CD4-positive, alpha-beta T cell (primary cell): Measurements from ENCODE around the gene RANBP10. TPM values are rescaled to one million over a fixed set of nuclear protein-coding genes. Genes with fewer than 3 reads are reported as not detected.

Experiments
- ATAC-seq: fragments of 200-7000 bp; cut with Tn5 transposase; one replicate; pipeline ENCODE4 v1.10.0; 2022; ENCODE audit warnings: mild to moderate bottlenecking; ENCODE audit not compliant: poor library complexity
- CTCF ChIA-PET: fragments of 350-600 bp; sonication (Branson Sonifier 250); formaldehyde crosslinking; loops from one replicate; lab custom pipeline; 2021; ENCODE audit warnings: antibody characterized with exemption, inconsistent platforms; lab: Charles Lee
- POLR2A ChIA-PET: fragments of 350-600 bp; sonication (Branson Sonifier 250); formaldehyde crosslinking; loops from one replicate; lab custom pipeline; 2021; ENCODE audit warnings: antibody characterized with exemption, inconsistent platforms; lab: Charles Lee
- DNase-seq, 14 experiments: peaks; one replicate each; pipeline ENCODE4 v3.0.0-alpha.2; 2013 to 2020; ENCODE audit warnings: mixed read lengths in 2 of 14
- H3K27ac ChIP-seq, 2 donors: one replicate each; pipeline versions ENCODE4 v1.5.1 to v1.7.0; 2013; ENCODE audit warnings: low read length in 2 of 2, low read depth in 1 of 2, mild to moderate bottlenecking in 1 of 2
- H3K27me3 ChIP-seq, 2 experiments: 1 replicate in 1 of 2; 2 replicates in 1 of 2; pipeline versions ENCODE4 v1.6.1 to v1.7.0; 2013; ENCODE audit warnings: low read length in 2 of 2, control low read depth in 1 of 2, mild to moderate bottlenecking in 1 of 2, moderate library complexity in 1 of 2; ENCODE audit not compliant: insufficient read depth in 2 of 2, control insufficient read depth in 1 of 2
- H3K36me3 ChIP-seq: one replicate; pipeline ENCODE4 v1.6.1; 2013; ENCODE audit warnings: low read length, control low read depth; ENCODE audit not compliant: insufficient read depth
- H3K4me1 ChIP-seq: one replicate; pipeline ENCODE4 v1.6.1; 2013; ENCODE audit warnings: low read length, control low read depth; ENCODE audit not compliant: insufficient read depth
- H3K4me3 ChIP-seq: one replicate; pipeline ENCODE4 v1.5.1; 2013; ENCODE audit warnings: mild to moderate bottlenecking, low read length, moderate library complexity
- H3K9me3 ChIP-seq, 2 experiments: 1 replicate in 1 of 2; 2 replicates in 1 of 2; pipeline versions ENCODE4 v1.6.1 to v1.7.0; 2013; ENCODE audit warnings: low read length in 2 of 2, mild to moderate bottlenecking in 2 of 2, control low read depth in 1 of 2, moderate library complexity in 1 of 2; ENCODE audit not compliant: control insufficient read depth in 1 of 2, insufficient read depth in 1 of 2
- H3K27ac Mint-ChIP-seq: one replicate; pipeline ENCODE4 v1.8.0; 2020; ENCODE audit warnings: mixed read lengths
- H3K27me3 Mint-ChIP-seq: one replicate; pipeline ENCODE4 v1.8.0; 2021; ENCODE audit warnings: mixed read lengths
- H3K36me3 Mint-ChIP-seq: one replicate; pipeline ENCODE4 v1.8.0; 2021; ENCODE audit warnings: low read depth, mixed read lengths
- H3K4me1 Mint-ChIP-seq: one replicate; pipeline ENCODE4 v1.8.0; 2021; ENCODE audit warnings: low read depth, mixed read lengths
- H3K4me3 Mint-ChIP-seq: one replicate; pipeline ENCODE4 v1.8.0; 2020; ENCODE audit warnings: mild to moderate bottlenecking, mixed read lengths
- H3K9me3 Mint-ChIP-seq: one replicate; pipeline ENCODE4 v1.8.0; 2020; ENCODE audit warnings: mixed read lengths
- intact Hi-C, 2 experiments: fragments of 100-400 bp; cut with DNase I in 1 of 2; cut with micrococcal nuclease in 1 of 2; formaldehyde crosslinking; loops; one replicate each; pipeline versions ENCODE4 v1.15.1 to v1.9.0; 2023 to 2025; cut with DNase I, micrococcal nuclease
- total RNA-seq, 174 experiments: library from RNA in 2 of 174; stranded (reverse) in 2 of 174; gene quantifications; one replicate each; pipeline ENCODE4 v1.2.3 and lab custom pipeline; 2021 to 2026
- TF ChIP-seq, protein P1 (sequence below): fragments of 200-600 bp; IDR thresholded peaks from one replicate; pipeline ENCODE4 v1.8.0; 2022; ENCODE audit warnings: antibody characterized with exemption, mild to moderate bottlenecking

RANBP10 gene
- total RNA-seq, 2 experiments from 2014 or later: 12.0 to 13.6 TPM

DNA sequence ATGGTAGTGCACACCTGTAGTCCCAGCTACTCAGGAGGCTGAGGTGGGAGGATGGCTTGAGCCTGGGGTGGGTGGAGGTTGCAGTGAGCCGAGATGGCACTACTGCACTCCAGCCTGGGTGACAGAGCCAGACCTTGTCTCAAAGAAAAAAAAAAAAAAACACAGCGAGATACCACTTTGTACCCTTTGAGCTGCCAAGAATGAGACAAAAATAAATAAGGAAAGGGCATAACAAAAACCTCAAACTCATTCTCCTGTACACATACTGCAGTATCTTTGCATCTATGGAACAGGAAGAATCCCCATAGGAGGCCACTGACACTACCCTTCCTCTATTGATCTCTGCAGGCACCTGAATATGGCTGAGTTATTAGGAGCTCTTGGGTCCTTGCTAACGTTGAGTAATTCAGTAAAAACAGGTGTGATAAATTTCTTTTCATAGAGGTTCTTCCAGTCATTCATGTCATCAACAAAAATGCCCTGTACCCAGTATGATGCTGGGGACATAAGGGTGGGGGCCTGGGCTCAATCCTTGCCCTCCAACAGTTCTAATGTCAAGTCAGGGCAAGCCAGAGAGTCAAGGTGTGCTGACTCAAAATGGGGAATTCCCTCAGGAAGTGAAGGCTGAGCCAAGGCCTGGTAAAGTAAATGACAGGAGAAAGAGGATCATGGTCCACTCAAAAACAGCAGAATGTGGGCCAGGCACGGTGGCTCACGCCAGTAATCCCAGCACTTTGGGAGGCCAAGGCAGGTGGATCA, 26.9 kb downstream of the RANBP10 start:
- DNase-seq: no peak
- Mint-ChIP-seq H3K9me3 (no peaks in the 10 kb centered on the region), H3K27ac (peak overlapping the region; percentile 92), H3K27me3 (no peaks in the 10 kb centered on the region), H3K4me1 (peaks cover 46% of the 10 kb centered on the region), H3K4me3 (no peak overlapping the region), H3K36me3 (peaks cover 17% of the 10 kb centered on the region)
- Histone ChIP-seq H3K4me3 (no peak overlapping the region), H3K4me1 (peaks cover 25% of the 10 kb centered on the region), H3K27me3 (no peaks in the 10 kb centered on the region), H3K9me3 (no peaks in the 10 kb centered on the region), H3K27ac (no peak overlapping the region), H3K36me3 (peaks cover 3% of the 10 kb centered on the region)
- no peak for ATAC-seq
- ChIA-PET CTCF (interaction anchor here (1.0 kb wide), 1 partner anchor 37 kb away, joined by 3 read pairs; no protein-coding TSS in a partner anchor), POLR2A (interaction anchor here (1.4 kb wide), 1 partner anchor 27 kb away, joined by 5 read pairs; the partner anchor contains the start of genes RANBP10 and TSNAXIP1)
- TF ChIP-seq, protein P1, sequence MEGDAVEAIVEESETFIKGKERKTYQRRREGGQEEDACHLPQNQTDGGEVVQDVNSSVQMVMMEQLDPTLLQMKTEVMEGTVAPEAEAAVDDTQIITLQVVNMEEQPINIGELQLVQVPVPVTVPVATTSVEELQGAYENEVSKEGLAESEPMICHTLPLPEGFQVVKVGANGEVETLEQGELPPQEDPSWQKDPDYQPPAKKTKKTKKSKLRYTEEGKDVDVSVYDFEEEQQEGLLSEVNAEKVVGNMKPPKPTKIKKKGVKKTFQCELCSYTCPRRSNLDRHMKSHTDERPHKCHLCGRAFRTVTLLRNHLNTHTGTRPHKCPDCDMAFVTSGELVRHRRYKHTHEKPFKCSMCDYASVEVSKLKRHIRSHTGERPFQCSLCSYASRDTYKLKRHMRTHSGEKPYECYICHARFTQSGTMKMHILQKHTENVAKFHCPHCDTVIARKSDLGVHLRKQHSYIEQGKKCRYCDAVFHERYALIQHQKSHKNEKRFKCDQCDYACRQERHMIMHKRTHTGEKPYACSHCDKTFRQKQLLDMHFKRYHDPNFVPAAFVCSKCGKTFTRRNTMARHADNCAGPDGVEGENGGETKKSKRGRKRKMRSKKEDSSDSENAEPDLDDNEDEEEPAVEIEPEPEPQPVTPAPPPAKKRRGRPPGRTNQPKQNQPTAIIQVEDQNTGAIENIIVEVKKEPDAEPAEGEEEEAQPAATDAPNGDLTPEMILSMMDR: no peak
- intact Hi-C loops: no loop called here

DNA sequence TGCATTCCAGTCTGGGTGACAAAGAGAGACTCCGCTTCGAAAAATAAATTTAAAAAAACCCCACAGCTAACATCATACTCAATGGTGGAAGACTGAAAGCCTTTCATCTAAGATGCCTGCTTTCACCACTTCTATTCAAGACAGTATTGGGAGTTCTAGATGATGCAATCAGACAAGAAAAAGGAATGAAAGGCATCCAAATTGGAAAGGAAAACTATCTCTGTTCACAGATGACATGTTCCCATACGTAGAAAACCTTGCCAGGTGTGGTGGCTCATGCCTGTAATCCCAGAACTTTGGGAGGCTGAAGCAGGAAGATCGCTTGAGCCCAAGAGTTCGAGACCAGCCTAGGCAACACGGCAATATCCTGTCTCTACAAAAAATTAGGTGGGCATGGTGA, 31.1 kb downstream of the RANBP10 start:
- Mint-ChIP-seq H3K27ac (no peak overlapping the region), H3K27me3 (no peaks in the 10 kb centered on the region)
- CTCF ChIA-PET: no interaction called here

DNA sequence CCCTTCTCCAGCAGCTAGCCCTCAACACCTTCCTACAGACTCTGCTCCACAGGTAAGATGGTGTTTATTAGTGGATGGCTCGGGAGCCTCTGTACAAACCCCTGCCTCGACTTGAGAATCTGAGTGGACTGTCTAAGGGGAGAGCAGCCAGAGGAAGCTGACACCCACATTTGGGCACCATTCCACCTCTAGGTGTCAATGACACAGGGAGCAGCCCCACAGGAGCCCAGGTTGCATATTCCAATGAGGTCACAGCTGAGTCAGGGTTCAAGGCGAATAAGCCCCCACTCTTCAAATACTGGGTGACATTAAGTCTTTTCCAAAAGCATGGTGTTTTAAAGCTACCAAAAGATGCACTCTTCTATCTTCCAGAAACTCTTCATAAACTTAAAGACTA, 31.9 kb downstream of the RANBP10 start:
- ChIA-PET POLR2A (no interaction called here), CTCF (no interaction called here)
- Mint-ChIP-seq H3K4me3 (no peak overlapping the region), H3K27ac (no peak overlapping the region), H3K27me3 (no peaks in the 10 kb centered on the region), H3K4me1 (peaks cover 15% of the 10 kb centered on the region), H3K36me3 (peaks cover 47% of the 10 kb centered on the region), H3K9me3 (no peaks in the 10 kb centered on the region)
- no peaks in the 10 kb centered on the region for H3K27me3 ChIP-seq
- TF ChIP-seq, protein P1: no peak
- peaks cover 2% of the 10 kb centered on the region for H3K4me1 ChIP-seq
- intact Hi-C loops: no loop called here
- H3K27ac ChIP-seq: no peak overlapping the region
- ATAC-seq (no peak), DNase-seq (no peak)
- no peak overlapping the region for H3K4me3 ChIP-seq
- peaks cover 26% of the 10 kb centered on the region for H3K36me3 ChIP-seq
- H3K9me3 ChIP-seq: no peaks in the 10 kb centered on the region

More for the DNA sequence above, 31.1 kb downstream of the RANBP10 start:
- Histone ChIP-seq H3K27ac (no peak overlapping the region), H3K36me3 (peaks cover 20% of the 10 kb centered on the region), H3K9me3 (no peaks in the 10 kb centered on the region), H3K4me3 (no peak overlapping the region), H3K27me3 (no peaks in the 10 kb centered on the region), H3K4me1 (peaks cover 4% of the 10 kb centered on the region)
- H3K9me3 Mint-ChIP-seq: no peaks in the 10 kb centered on the region
- TF ChIP-seq, protein P1: no peak
- no peak overlapping the region for H3K4me3 Mint-ChIP-seq
- intact Hi-C loops: no loop called here
- peaks cover 42% of the 10 kb centered on the region for H3K36me3 Mint-ChIP-seq
- POLR2A ChIA-PET: no interaction called here
- DNase-seq (no peak), ATAC-seq (no peak)
- peaks cover 23% of the 10 kb centered on the region for H3K4me1 Mint-ChIP-seq
